WTC11 (cell line): ENCODE measurements around the gene ZBTB7C. TPM values are rescaled to one million over a fixed set of nuclear protein-coding genes. Genes with fewer than 3 reads are reported as not detected.

ENCODE experiments used
- ATAC-seq: fragments of 200-7000 bp; cut with Tn5 transposase; 2 replicates; pipeline ENCODE4 v1.10.0; 2021; ENCODE audit warnings: mild to moderate bottlenecking, moderate library complexity
- CTCF ChIA-PET: fragments of 300-600 bp; sonication (Branson Sonifier 250); formaldehyde crosslinking; loops from one replicate; lab custom pipeline; 2021; ENCODE audit warnings: antibody characterized with exemption; lab: Charles Lee
- POLR2A ChIA-PET: fragments of 350-600 bp; sonication (Branson Sonifier 250); formaldehyde crosslinking; loops from one replicate; lab custom pipeline; 2021; ENCODE audit warnings: antibody characterized with exemption; lab: Charles Lee
- DNase-seq: peaks from one replicate; pipeline ENCODE4 v3.0.0; 2021; ENCODE audit warnings: low spot score
- H3K27ac Mint-ChIP-seq: 2 replicates; pipeline ENCODE4 v1.8.0; 2021; ENCODE audit warnings: mixed read lengths
- H3K27me3 Mint-ChIP-seq: 2 replicates; pipeline ENCODE4 v1.8.0; 2021; ENCODE audit warnings: low read depth, mild to moderate bottlenecking, moderate library complexity, mixed read lengths
- H3K36me3 Mint-ChIP-seq: 2 replicates; pipeline ENCODE4 v1.8.0; 2021; ENCODE audit warnings: mixed read lengths
- H3K4me1 Mint-ChIP-seq: 2 replicates; pipeline ENCODE4 v1.8.0; 2022; ENCODE audit warnings: mixed read lengths
- H3K4me3 Mint-ChIP-seq: 2 replicates; pipeline ENCODE4 v1.8.0; 2021; ENCODE audit warnings: mild to moderate bottlenecking, moderate library complexity, mixed read lengths
- H3K9me3 Mint-ChIP-seq: 2 replicates; pipeline ENCODE4 v1.8.0; 2021; ENCODE audit warnings: mixed read lengths
- ETV6 ChIP-seq: sonication (generic); formaldehyde crosslinking; IDR thresholded peaks from 2 replicates; pipeline ENCODE4 v1.8.1; 2022; ENCODE audit warnings: mild to moderate bottlenecking, missing genetic modification reagents
- GTF2I ChIP-seq: fragments of 250-450 bp; sonication (Bioruptor Pico); conservative IDR thresholded peaks from 2 replicates; pipeline ENCODE4 v1.4.0; 2021; ENCODE audit warnings: mild to moderate bottlenecking
- JAZF1 ChIP-seq: fragments of 250-450 bp; sonication (Bioruptor Pico); IDR thresholded peaks from 2 replicates; pipeline ENCODE4 v1.9.0; 2021; ENCODE audit warnings: moderate library complexity, mild to moderate bottlenecking, inconsistent platforms
- JUN ChIP-seq: sonication (generic); formaldehyde crosslinking; IDR thresholded peaks from 2 replicates; pipeline ENCODE4 v1.8.0; 2023; ENCODE audit warnings: mild to moderate bottlenecking, missing genetic modification reagents
- NR1H2 ChIP-seq: sonication (generic); formaldehyde crosslinking; IDR thresholded peaks from 2 replicates; pipeline ENCODE4 v1.9.0; 2021; ENCODE audit warnings: mild to moderate bottlenecking, moderate library complexity, missing genetic modification reagents
- NR3C1 ChIP-seq: sonication (generic); formaldehyde crosslinking; conservative IDR thresholded peaks from 2 replicates; pipeline ENCODE4 v1.8.1; 2023; ENCODE audit warnings: low read depth, mild to moderate bottlenecking, missing genetic modification reagents
- ZNF138 ChIP-seq: sonication (generic); formaldehyde crosslinking; conservative IDR thresholded peaks from 2 replicates; pipeline ENCODE4 v1.8.1; 2022; ENCODE audit warnings: mild to moderate bottlenecking, moderate library complexity, missing genetic modification reagents
- ZNF219 ChIP-seq: sonication (generic); formaldehyde crosslinking; IDR thresholded peaks from 2 replicates; pipeline ENCODE4 v1.8.0; 2023; ENCODE audit warnings: missing genetic modification reagents, mild to moderate bottlenecking, borderline replicate concordance
- ZNF396 ChIP-seq: fragments of 250-450 bp; sonication (Bioruptor Pico); IDR thresholded peaks from 2 replicates; pipeline ENCODE4 v1.8.0; 2021; ENCODE audit warnings: mild to moderate bottlenecking, moderate library complexity, borderline replicate concordance
- ZNF416 ChIP-seq: fragments of 250-450 bp; sonication (Bioruptor Pico); IDR thresholded peaks from 2 replicates; pipeline ENCODE4 v1.9.0; 2021; ENCODE audit warnings: mild to moderate bottlenecking, inconsistent platforms
- total RNA-seq: library from RNA; stranded (reverse); gene quantifications from 3 replicates; pipeline ENCODE4 v1.2.3, GENCODE V29; 2021
- TF ChIP-seq, protein P1 (sequence below): sonication (generic); formaldehyde crosslinking; IDR thresholded peaks from 2 replicates; pipeline ENCODE4 v1.8.0; 2022; ENCODE audit warnings: mild to moderate bottlenecking, missing genetic modification reagents
- TF ChIP-seq, protein P2 (sequence below): sonication (generic); formaldehyde crosslinking; conservative IDR thresholded peaks from 2 replicates; pipeline ENCODE4 v1.8.1; 2023; ENCODE audit warnings: mild to moderate bottlenecking, low read depth, missing genetic modification reagents, moderate library complexity

ZBTB7C gene
- total RNA-seq, 1 experiment from 2014 or later, result 0.48 TPM

DNA sequence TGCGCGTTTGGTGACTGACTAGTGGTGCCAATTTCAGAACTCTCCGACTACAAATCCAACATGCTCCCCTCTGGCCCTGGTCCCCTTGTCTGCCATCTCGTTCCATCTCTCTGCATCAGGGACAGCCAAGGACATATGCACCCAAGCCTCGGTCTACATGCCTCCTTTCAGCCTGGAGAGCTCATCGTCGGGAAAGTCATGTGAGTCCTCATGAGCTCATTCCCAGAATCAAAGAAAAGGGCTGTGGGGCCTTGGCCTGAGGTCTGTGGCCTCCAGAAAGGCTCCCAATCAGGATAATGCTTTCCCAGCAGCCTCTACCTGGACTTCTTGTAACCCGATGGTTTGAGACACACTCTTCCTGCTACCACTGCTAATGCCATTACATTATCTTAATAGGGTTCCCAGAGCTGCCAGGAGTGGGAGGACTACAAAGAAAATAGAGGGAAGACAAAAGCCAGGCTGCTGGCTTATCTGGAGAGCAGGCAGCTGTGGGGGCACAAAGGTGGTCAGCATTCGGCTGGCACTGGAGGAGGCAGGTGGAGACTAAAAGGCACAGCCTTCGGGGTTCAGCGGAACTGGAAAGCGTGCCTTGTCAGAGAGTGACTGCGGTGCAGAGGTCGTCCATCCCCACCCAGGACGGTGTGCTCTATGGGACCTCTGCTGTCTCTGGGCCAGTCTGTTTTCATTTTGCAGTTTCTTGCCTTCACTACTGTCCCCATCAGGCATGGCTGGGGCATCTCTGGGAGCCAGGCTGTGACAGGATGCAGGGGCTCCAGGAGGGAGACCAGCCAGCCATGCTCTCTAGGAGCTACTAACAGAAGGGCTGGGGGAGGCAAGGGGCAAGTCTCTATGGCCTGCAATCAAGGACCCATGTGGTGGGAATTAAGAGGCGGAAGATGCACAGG is 374.3 kb downstream of the ZBTB7C start:
- ATAC-seq, result no peak
- Mint-ChIP-seq H3K27ac (no peak overlapping the region), H3K36me3 (no peaks in the 10 kb centered on the region), H3K4me1 (0 out of 2 replicates have a peak, but pooled peaks cover 4% of the 10 kb centered on the region), H3K9me3 (no peaks in the 10 kb centered on the region), H3K27me3 (no peaks in the 10 kb centered on the region), H3K4me3 (no peak overlapping the region)
- TF ChIP-seq, protein P1, sequence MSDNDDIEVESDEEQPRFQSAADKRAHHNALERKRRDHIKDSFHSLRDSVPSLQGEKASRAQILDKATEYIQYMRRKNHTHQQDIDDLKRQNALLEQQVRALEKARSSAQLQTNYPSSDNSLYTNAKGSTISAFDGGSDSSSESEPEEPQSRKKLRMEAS (CRISPR knock-in tag), result no peak
- TF ChIP-seq JUN (no peak), GTF2I (no peak), ZNF416 (CRISPR knock-in tag) (no peak), NR3C1 (no peak), ZNF219 (CRISPR knock-in tag) (no peak)
- ChIA-PET POLR2A (no interaction called here), CTCF (interaction anchor here (0.5 to 1.7 kb wide), 5 partner anchors 14 to 412 kb away, joined by 3 to 6 read pairs (median 4); no protein-coding TSS in a partner anchor)
- no peak for DNase-seq

DNA sequence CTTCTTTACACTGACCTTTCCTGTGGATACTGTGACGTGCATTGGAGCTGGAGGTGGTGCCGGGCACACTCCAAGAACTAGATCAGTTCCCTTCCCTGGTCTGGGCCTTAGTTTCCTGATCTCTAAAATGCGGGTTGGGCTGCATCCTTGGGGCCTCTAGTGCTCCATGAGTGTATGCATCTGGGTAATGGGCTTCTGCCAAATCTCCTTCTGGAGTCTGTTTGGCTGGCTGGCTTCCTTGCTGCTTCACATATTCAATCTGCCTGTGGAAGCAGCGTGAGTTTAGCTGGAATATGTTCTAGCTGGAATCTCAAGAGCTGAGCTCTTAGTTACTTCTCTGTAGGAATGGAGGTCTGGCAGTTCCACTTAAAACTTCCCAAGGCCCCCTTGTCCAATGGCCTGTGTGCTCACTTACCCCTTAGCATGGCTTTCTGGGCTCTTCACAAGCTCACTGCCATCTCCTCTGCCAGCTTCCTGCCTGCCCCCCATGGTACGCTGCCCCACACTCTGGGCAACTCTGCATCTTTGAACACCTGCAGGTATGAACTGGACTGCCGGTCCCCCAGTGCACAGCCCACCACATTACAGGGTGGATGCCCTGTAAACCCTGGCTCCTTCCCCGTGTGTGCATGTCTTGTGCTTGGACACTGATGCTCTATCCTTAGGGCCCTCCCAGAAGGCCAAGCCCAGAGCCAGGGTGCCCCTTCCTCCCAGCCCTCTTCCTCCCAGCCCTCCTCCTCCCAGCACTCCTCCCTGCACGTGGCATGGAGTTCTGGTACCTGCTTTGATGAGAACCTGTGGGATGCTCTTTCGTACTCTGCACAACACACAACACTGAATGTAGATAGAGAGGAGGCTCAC is 375.2 kb downstream of the ZBTB7C start:
- POLR2A ChIA-PET, result no interaction called here
- no peak for DNase-seq
- H3K4me1 Mint-ChIP-seq, result 0 out of 2 replicates have a peak, but pooled peaks cover 4% of the 10 kb centered on the region
- no peak for ATAC-seq
- H3K27ac Mint-ChIP-seq, result no peak overlapping the region
- H3K9me3 Mint-ChIP-seq, result no peaks in the 10 kb centered on the region
- no peak overlapping the region for H3K4me3 Mint-ChIP-seq
- no peak for TF ChIP-seq ZNF138 (CRISPR knock-in tag)
- H3K27me3 Mint-ChIP-seq, result no peaks in the 10 kb centered on the region
- CTCF ChIA-PET, result interaction anchor here (0.5 to 4.3 kb wide), 9 partner anchors 9 to 413 kb away, joined by 3 to 15 read pairs (median 5); no protein-coding TSS in a partner anchor
- no peaks in the 10 kb centered on the region for H3K36me3 Mint-ChIP-seq

DNA sequence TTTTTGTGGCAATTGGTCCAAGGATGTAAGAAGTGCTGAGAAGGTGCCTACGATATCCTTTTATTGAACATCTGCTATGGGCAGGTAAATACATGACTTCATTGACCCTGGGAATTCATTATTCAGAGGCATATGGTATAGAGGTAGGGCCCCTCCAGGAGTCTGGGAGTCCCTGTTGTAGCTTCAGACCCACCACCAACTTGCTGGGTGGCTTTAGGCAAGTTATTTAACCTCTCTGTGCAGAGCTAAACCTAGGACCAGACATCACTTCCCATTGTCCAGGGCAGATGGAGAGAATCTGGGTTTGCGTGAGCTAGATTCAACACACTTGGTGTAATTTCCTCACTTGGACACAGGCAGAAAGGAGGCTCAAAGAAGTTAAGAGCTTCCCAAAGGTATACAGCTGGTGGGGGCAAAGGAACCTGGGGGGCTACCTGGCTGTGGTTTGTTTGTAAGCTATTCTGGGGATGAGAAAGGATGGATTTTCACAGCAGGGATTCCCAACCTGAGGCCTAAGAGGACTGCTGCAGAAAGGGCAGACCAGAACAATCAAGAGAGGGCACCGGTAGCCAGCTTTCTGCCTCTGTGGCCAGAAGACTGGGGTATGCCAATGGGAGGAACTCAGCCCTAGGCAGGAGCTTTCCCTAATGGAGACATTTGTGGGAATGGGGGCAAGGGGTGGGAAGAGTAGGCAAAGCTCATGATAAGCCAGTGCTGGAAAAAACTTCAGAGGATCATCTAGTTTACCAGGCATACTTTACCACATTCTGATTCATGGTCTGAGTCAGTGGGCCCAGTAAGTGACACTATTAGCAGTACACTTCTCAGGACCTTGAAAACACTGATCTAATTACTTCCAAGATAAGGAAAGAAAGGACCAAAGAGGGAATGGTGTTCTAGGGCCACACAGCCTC is 376.1 kb downstream of the ZBTB7C start:
- ChIA-PET CTCF (interaction anchor here (0.8 to 4.3 kb wide), 7 partner anchors 8 to 412 kb away, joined by 3 to 15 read pairs (median 5); no protein-coding TSS in a partner anchor), POLR2A (interaction anchor here (0.7 kb wide), 1 partner anchor 438 kb away, joined by 11 read pairs; no protein-coding TSS in a partner anchor)
- Mint-ChIP-seq H3K27ac (no peak overlapping the region), H3K4me1 (0 out of 2 replicates have a peak, but pooled peaks cover 4% of the 10 kb centered on the region), H3K36me3 (no peaks in the 10 kb centered on the region), H3K4me3 (no peak overlapping the region), H3K9me3 (no peaks in the 10 kb centered on the region), H3K27me3 (no peaks in the 10 kb centered on the region)
- no peak for DNase-seq
- TF ChIP-seq ZNF396 (CRISPR knock-in tag) (no peak), NR1H2 (no peak), ETV6 (no peak), JAZF1 (CRISPR knock-in tag) (no peak)
- TF ChIP-seq, protein P2, sequence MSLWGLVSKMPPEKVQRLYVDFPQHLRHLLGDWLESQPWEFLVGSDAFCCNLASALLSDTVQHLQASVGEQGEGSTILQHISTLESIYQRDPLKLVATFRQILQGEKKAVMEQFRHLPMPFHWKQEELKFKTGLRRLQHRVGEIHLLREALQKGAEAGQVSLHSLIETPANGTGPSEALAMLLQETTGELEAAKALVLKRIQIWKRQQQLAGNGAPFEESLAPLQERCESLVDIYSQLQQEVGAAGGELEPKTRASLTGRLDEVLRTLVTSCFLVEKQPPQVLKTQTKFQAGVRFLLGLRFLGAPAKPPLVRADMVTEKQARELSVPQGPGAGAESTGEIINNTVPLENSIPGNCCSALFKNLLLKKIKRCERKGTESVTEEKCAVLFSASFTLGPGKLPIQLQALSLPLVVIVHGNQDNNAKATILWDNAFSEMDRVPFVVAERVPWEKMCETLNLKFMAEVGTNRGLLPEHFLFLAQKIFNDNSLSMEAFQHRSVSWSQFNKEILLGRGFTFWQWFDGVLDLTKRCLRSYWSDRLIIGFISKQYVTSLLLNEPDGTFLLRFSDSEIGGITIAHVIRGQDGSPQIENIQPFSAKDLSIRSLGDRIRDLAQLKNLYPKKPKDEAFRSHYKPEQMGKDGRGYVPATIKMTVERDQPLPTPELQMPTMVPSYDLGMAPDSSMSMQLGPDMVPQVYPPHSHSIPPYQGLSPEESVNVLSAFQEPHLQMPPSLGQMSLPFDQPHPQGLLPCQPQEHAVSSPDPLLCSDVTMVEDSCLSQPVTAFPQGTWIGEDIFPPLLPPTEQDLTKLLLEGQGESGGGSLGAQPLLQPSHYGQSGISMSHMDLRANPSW (CRISPR knock-in tag), result no peak
- no peak for ATAC-seq
